ENCODE measurements around the gene OR51B4. TPM values are rescaled to one million over a fixed set of nuclear protein-coding genes. Genes with fewer than 3 reads are reported as not detected.
"Not testable (repeated sequence)": the region's sequence is repeated elsewhere in the genome, so short reads cannot be mapped to it uniquely, and the experiment has no call there.

Gene OR51B4
- total and polyA plus RNA-seq, 7 donors, result not detected

GRCh38 chr11:5324197-5324596, 22.5 kb upstream of the OR51B4 start, which contains the start of gene OR51B2:
Gene OR51B2, minus strand, starts transcription at chr11:5324297. Its CDS starts 0 bp downstream, at chr11:5324297.
- 69 to 79% (median 75%) methylated on average over 3 of the region's 3 CpGs for WGBS, 3 donors
- no peak within 1 kb of the TSS for H3K4me3 ChIP-seq

GRCh38 chr11:5317292-5317691, 15.5 kb upstream of the OR51B4 start:
- H3K36me3 ChIP-seq (ENCODE audit: insufficient read depth in 1 of 2, low read depth in 1 of 2), result no peaks in the 10 kb centered on the region

More at GRCh38 chr11:5324197-5324596, 22.5 kb upstream of the OR51B4 start, which contains the start of gene OR51B2:
- Histone ChIP-seq H3K4me1 (no peaks in the 10 kb centered on the region), H3K27ac (no peak within 1 kb of the TSS), H3K36me3 (ENCODE audit: insufficient read depth in 1 of 2, low read depth in 1 of 2) (no peaks in the 10 kb centered on the region), H3K9me3 (no peaks in the 10 kb centered on the region), H3K27me3 (ENCODE audit: insufficient read depth in 3 of 3, low read length in 2 of 3) (no peaks in the 10 kb centered on the region)
- intact Hi-C loops (cut with DNase I), result no loop called here
- no peak for ATAC-seq
- DNase-seq, result no peak
- TF ChIP-seq, protein P1, sequence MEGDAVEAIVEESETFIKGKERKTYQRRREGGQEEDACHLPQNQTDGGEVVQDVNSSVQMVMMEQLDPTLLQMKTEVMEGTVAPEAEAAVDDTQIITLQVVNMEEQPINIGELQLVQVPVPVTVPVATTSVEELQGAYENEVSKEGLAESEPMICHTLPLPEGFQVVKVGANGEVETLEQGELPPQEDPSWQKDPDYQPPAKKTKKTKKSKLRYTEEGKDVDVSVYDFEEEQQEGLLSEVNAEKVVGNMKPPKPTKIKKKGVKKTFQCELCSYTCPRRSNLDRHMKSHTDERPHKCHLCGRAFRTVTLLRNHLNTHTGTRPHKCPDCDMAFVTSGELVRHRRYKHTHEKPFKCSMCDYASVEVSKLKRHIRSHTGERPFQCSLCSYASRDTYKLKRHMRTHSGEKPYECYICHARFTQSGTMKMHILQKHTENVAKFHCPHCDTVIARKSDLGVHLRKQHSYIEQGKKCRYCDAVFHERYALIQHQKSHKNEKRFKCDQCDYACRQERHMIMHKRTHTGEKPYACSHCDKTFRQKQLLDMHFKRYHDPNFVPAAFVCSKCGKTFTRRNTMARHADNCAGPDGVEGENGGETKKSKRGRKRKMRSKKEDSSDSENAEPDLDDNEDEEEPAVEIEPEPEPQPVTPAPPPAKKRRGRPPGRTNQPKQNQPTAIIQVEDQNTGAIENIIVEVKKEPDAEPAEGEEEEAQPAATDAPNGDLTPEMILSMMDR (IDR thresholded peaks at IDR 0.05), result no peak

GRCh38 chr11:5313326-5314023, 11.7 kb upstream of the OR51B4 start:
- DNase-seq; H3K4me3 ChIP-seq; H3K9me3 ChIP-seq; H3K4me1 ChIP-seq; intact Hi-C loops (cut with DNase I); H3K27ac ChIP-seq; H3K27me3 ChIP-seq (ENCODE audit: insufficient read depth in 3 of 3, low read length in 2 of 3); H3K36me3 ChIP-seq (ENCODE audit: insufficient read depth in 1 of 2, low read depth in 1 of 2); ATAC-seq: not testable (repeated sequence)
- WGBS, 3 donors, result 73 to 75% (median 74%) methylated on average over 3 of the region's 3 CpGs

More at GRCh38 chr11:5317292-5317691, 15.5 kb upstream of the OR51B4 start:
- Histone ChIP-seq H3K9me3 (no peaks in the 10 kb centered on the region), H3K4me3 (no peak overlapping the region), H3K27ac (no peak overlapping the region), H3K27me3 (ENCODE audit: insufficient read depth in 3 of 3, low read length in 2 of 3) (no peaks in the 10 kb centered on the region), H3K4me1 (no peaks in the 10 kb centered on the region)
- no peak for DNase-seq
- no peak for ATAC-seq
- TF ChIP-seq, protein P1 (IDR thresholded peaks at IDR 0.05), result no peak
- WGBS, 3 donors, result 68 to 77% (median 77%) methylated on average over 5 of the region's 5 CpGs
- intact Hi-C loops (cut with DNase I), result no loop called here

- ATAC-seq (no peak), DNase-seq (no peak)
- H3K4me3 ChIP-seq, result no peak overlapping the region
- H3K27ac ChIP-seq, result no peak overlapping the region
- no peaks in the 10 kb centered on the region for H3K9me3 ChIP-seq
- TF ChIP-seq, protein P1 (IDR thresholded peaks at IDR 0.05), result no peak
- H3K27me3 ChIP-seq (ENCODE audit: insufficient read depth in 3 of 3, low read length in 2 of 3), result no peaks in the 10 kb centered on the region
- H3K4me1 ChIP-seq, result no peaks in the 10 kb centered on the region
- 96 to 99% (median 97%) methylated on average over 1 of the region's 1 CpG for WGBS, 3 donors
- intact Hi-C loops (cut with DNase I), result no loop called here
- H3K36me3 ChIP-seq (ENCODE audit: insufficient read depth in 1 of 2, low read depth in 1 of 2), result no peaks in the 10 kb centered on the region
These were observed 8.7 kb upstream of the OR51B4 start for GRCh38 chr11:5310423-5310822.

DNA sequence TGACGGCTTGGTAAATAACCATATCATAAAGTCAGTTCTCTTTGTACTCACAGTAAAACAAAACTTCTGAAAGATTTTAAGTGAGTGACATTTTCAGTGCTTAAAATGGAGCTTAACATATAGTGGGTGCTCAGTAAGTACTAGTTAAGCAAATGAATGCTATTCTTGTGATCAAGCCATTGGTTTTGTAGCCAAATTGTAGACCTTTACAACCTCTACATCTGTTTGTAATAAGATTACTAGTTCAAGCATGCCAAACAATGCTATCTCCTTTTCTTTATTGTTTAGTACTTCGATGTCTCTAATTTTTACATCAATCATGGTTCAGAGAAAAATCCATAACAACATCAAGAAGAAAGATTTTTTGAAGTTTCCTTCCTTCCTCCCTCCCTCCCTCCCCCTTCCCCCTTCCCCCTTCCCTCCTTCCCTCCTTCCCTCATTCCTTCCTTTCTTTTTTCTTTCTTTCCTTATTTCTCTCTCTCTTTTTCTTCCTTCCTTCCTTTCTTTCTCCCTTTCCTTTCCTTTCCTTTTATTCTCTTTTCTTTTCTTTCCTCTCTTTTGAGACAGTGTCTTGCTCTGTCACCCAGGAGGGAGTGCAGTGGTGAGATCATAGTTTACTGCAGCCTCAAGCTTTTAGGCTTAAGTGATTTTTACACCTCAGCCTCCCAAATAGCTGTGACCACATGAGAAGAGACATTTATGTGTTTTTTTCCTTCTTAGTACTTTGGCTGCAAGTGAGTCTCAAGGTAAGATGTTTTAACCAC, 5.7 kb upstream of the OR51B4 start:
- H3K4me1 ChIP-seq, result no peaks in the 10 kb centered on the region
- WGBS, 3 donors, result 62 to 83% (median 74%) methylated on average over 2 of the region's 2 CpGs
- H3K27me3 ChIP-seq (ENCODE audit: insufficient read depth in 3 of 3, low read length in 2 of 3), result no peaks in the 10 kb centered on the region
- H3K9me3 ChIP-seq, result no peaks in the 10 kb centered on the region
- ATAC-seq (no peak), DNase-seq (no peak)
- no peak overlapping the region for H3K27ac ChIP-seq
- intact Hi-C loops (cut with DNase I), result no loop called here
- TF ChIP-seq, protein P1 (IDR thresholded peaks at IDR 0.05), result no peak
- no peak overlapping the region for H3K4me3 ChIP-seq
- H3K36me3 ChIP-seq (ENCODE audit: insufficient read depth in 1 of 2, low read depth in 1 of 2), result no peaks in the 10 kb centered on the region

Measured in psoas muscle (tissue), 8 donors.